MM.1S (cell line): ENCODE data around the gene PAQR7.
A peak's percentile ranks its signal among the peaks of the same experiment; 100 is the strongest.

Experiments
- DNase-seq: peaks from one replicate; pipeline ENCODE4 v3.0.0-alpha.2; 2015
- H2AFZ ChIP-seq: fragments of 300-600 bp; sonication (generic); 2 replicates; pipeline ENCODE4 v1.6.0; 2016; ENCODE audit warnings: antibody characterized with exemption, low read length
- H3F3A ChIP-seq: fragments of 300-600 bp; sonication (generic); 2 replicates; pipeline ENCODE4 v1.6.1; 2016; ENCODE audit warnings: mild to moderate bottlenecking, antibody characterized with exemption, low read length, moderate library complexity, mixed read lengths; ENCODE audit not compliant: insufficient read depth
- H3K27ac ChIP-seq: fragments of 300-600 bp; sonication (generic); 2 replicates; pipeline ENCODE4 v1.5.1; 2016; ENCODE audit warnings: mild to moderate bottlenecking, low read length
- H3K27me3 ChIP-seq: fragments of 300-600 bp; sonication (generic); replicated peaks from 2 replicates; pipeline ENCODE4 v1.6.0; 2016; ENCODE audit warnings: low read length; ENCODE audit not compliant: insufficient read depth
- H3K36me3 ChIP-seq: fragments of 300-600 bp; sonication (generic); replicated peaks from 2 replicates; pipeline ENCODE4 v1.6.1; 2016; ENCODE audit warnings: mild to moderate bottlenecking, low read length, mixed read lengths; ENCODE audit not compliant: insufficient read depth
- H3K4me1 ChIP-seq: fragments of 300-600 bp; sonication (generic); 2 replicates; pipeline ENCODE4 v1.6.1; 2016; ENCODE audit warnings: low read length, mixed read lengths
- H3K4me2 ChIP-seq: fragments of 300-600 bp; sonication (generic); 2 replicates; pipeline ENCODE4 v1.6.0; 2016; ENCODE audit warnings: low read depth, low read length
- H3K4me3 ChIP-seq: fragments of 300-600 bp; sonication (generic); 2 replicates; pipeline ENCODE4 v1.5.1; 2016; ENCODE audit warnings: low read length, mixed read lengths
- H3K79me2 ChIP-seq: fragments of 300-600 bp; sonication (generic); 2 replicates; pipeline ENCODE4 v1.6.1; 2016; ENCODE audit warnings: mixed run types, low read length, mixed read lengths
- H3K9ac ChIP-seq: fragments of 300-600 bp; sonication (generic); 2 replicates; pipeline ENCODE4 v1.6.1; 2016; ENCODE audit warnings: low read length, mixed read lengths
- H3K9me2 ChIP-seq: fragments of 300-600 bp; sonication (generic); replicated peaks from 2 replicates; pipeline ENCODE4 v1.6.1; 2016; ENCODE audit warnings: mild to moderate bottlenecking, low read length, mixed read lengths; ENCODE audit not compliant: insufficient read depth
- H3K9me3 ChIP-seq: fragments of 300-600 bp; sonication (generic); replicated peaks from 2 replicates; pipeline ENCODE4 v1.6.1; 2016; ENCODE audit warnings: mild to moderate bottlenecking, low read length, mixed read lengths; ENCODE audit not compliant: insufficient read depth
- H4K20me1 ChIP-seq: fragments of 300-600 bp; sonication (generic); 2 replicates; pipeline ENCODE4 v1.6.1; 2016; ENCODE audit warnings: mild to moderate bottlenecking, low read length, moderate library complexity, mixed read lengths; ENCODE audit not compliant: insufficient read depth
- EZH2 ChIP-seq: fragments of 300-600 bp; sonication (generic); optimal IDR thresholded peaks from 2 replicates; pipeline ENCODE3; 2017; ENCODE audit warnings: low read depth, mild to moderate bottlenecking, antibody characterized with exemption, low read length, mixed read lengths
- EZH2phosphoT487 ChIP-seq: fragments of 300-600 bp; sonication (generic); IDR thresholded peaks from 2 replicates; pipeline ENCODE4 v1.6.1; 2018; ENCODE audit warnings: antibody characterized with exemption, low read length
- TF ChIP-seq, protein P1 (sequence below): fragments of 300-600 bp; sonication (generic); IDR thresholded peaks from 2 replicates; pipeline ENCODE4 v1.5.1; 2016; ENCODE audit warnings: antibody characterized with exemption, low read length, mixed read lengths

Gene PAQR7

DNA sequence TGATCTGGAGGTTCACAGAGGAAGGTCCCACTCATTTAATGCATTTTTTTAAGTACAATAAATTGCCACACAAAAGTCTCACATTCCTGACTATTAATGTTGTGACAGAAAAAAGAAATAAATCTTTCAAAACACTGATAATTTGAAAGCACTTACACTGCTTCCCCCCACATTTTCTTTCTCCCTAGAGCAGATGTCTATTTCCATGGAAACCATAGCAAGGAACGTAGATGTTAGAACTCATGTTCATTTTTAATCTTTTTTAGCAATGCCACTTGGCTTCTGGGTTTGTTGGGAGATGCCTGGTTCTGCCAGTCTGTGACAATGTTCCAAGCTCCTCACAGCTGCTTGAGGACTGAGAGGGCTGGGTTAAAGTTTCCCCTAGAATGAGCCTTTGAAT, 32.7 kb upstream of the PAQR7 start:
- Histone ChIP-seq H3K4me3 (no peak overlapping the region), H3K9me2 (no peaks in the 10 kb centered on the region), H3K9me3 (no peaks in the 10 kb centered on the region), H3K27me3 (peaks cover 16% of the 10 kb centered on the region), H4K20me1 (no peaks in the 10 kb centered on the region), H3K9ac (no peak overlapping the region), H3F3A (peaks cover 11% of the 10 kb centered on the region; the same call in 1 of the 2 replicates), H2AFZ (no peak overlapping the region), H3K79me2 (peaks cover 24% of the 10 kb centered on the region), H3K4me2 (no peak overlapping the region), H3K4me1 (peaks cover 17% of the 10 kb centered on the region), H3K36me3 (peaks cover 8% of the 10 kb centered on the region), H3K27ac (no peak overlapping the region)
- no peak for TF ChIP-seq EZH2
- TF ChIP-seq, protein P1, sequence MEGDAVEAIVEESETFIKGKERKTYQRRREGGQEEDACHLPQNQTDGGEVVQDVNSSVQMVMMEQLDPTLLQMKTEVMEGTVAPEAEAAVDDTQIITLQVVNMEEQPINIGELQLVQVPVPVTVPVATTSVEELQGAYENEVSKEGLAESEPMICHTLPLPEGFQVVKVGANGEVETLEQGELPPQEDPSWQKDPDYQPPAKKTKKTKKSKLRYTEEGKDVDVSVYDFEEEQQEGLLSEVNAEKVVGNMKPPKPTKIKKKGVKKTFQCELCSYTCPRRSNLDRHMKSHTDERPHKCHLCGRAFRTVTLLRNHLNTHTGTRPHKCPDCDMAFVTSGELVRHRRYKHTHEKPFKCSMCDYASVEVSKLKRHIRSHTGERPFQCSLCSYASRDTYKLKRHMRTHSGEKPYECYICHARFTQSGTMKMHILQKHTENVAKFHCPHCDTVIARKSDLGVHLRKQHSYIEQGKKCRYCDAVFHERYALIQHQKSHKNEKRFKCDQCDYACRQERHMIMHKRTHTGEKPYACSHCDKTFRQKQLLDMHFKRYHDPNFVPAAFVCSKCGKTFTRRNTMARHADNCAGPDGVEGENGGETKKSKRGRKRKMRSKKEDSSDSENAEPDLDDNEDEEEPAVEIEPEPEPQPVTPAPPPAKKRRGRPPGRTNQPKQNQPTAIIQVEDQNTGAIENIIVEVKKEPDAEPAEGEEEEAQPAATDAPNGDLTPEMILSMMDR: no peak
- TF ChIP-seq EZH2phosphoT487: no peak
- no peak for DNase-seq

DNA sequence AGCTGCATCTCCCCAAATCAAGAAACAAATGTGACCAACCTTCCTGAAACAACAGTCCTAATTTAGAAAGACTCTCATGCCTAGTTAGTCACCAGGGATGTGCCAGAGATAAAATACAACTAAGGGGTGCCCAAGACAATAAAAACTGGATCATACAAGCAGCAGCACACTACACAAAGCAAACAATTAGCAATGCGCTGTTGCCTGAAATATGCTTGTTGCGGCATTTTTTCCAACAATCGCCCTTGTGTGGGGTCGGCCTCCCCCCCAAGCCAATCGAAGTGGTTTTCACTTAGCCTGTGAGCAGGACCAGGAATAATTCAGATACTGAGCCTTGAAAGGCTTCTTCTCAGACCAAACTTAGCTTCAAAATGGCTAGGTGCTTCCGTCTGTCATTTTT, 32.1 kb upstream of the PAQR7 start:
- H3F3A ChIP-seq: peaks cover 11% of the 10 kb centered on the region; the same call in 1 of the 2 replicates
- H3K9ac ChIP-seq: no peak overlapping the region
- no peak overlapping the region for H3K4me3 ChIP-seq
- H3K27me3 ChIP-seq: peaks cover 16% of the 10 kb centered on the region
- no peaks in the 10 kb centered on the region for H4K20me1 ChIP-seq
- H3K4me2 ChIP-seq: no peak overlapping the region
- peaks cover 14% of the 10 kb centered on the region for H3K36me3 ChIP-seq
- no peak overlapping the region for H3K27ac ChIP-seq
- TF ChIP-seq EZH2: no peak
- TF ChIP-seq, protein P1: no peak
- TF ChIP-seq EZH2phosphoT487: no peak
- H3K9me3 ChIP-seq: no peaks in the 10 kb centered on the region
- H3K9me2 ChIP-seq: no peaks in the 10 kb centered on the region
- peaks cover 17% of the 10 kb centered on the region for H3K4me1 ChIP-seq
- DNase-seq: no peak
- H3K79me2 ChIP-seq: peaks cover 30% of the 10 kb centered on the region
- no peak overlapping the region for H2AFZ ChIP-seq

DNA sequence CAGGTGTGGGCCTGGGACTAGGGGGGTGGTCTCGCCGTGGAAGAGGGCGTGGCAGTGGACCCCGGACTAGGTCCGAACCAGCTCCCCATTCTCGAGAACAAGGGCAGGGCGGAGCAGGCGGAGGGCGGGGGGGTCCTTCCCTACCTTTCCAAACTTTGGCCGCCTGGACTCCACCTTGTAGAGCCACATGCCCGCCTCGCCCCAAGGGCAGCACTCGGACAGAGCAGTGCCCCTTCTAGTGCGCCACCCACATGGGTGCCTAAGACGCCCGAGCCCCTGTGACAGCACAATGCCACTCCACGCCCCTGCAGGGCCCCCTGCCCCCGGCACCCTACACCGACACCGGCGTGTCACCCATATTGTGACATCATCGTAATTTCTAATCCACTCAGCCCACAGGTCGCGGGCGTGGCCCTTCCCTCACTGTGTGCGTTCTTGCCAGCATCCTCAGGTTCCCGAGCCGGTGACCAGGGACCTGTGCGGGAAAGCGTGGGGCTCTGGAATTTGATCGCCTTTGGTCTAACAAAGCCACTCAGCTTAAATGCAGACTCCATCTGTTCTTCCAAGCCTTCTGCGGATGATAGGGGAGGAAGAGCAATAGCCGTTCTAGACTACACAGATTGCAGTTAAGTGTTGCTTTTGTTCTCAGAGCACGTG, 31.3 kb upstream of the PAQR7 start:
- Histone ChIP-seq H3K79me2 (peaks cover 37% of the 10 kb centered on the region), H3K9me3 (no peaks in the 10 kb centered on the region), H3K36me3 (peaks cover 20% of the 10 kb centered on the region), H3K9ac (no peak overlapping the region), H3K27me3 (peaks cover 16% of the 10 kb centered on the region), H3K4me2 (peak overlapping the region; percentile 65), H3K4me1 (peaks cover 17% of the 10 kb centered on the region), H4K20me1 (no peaks in the 10 kb centered on the region), H2AFZ (peak overlapping the region; percentile 71), H3K27ac (no peak overlapping the region), H3K4me3 (peak overlapping the region; percentile 69), H3F3A (peaks cover 17% of the 10 kb centered on the region; the same call in 1 of the 2 replicates), H3K9me2 (no peaks in the 10 kb centered on the region)
- TF ChIP-seq EZH2phosphoT487 (no peak), EZH2 (no peak)
- TF ChIP-seq, protein P1: no peak
- DNase-seq: no peak
